Measurements from ENCODE around the gene TBPL1. TPM values are rescaled to one million over a fixed set of nuclear protein-coding genes. Genes with fewer than 3 reads are reported as not detected.

The TBPL1 gene
- total RNA-seq, 4 donors from 2014 or later: 4.0 to 35.5 (median 6.6) TPM

- TF ChIP-seq POLR2A (IDR thresholded peaks at IDR 0.05) (no peak), CTCF (IDR thresholded peaks at IDR 0.05) (no peak)
- Histone ChIP-seq H3K4me3 (no peak overlapping the region), H3K9me3 (no peaks in the 10 kb centered on the region), H3K36me3 (no peaks in the 10 kb centered on the region), H3K27ac (no peak overlapping the region), H3K4me1 (no peaks in the 10 kb centered on the region), H3K27me3 (no peaks in the 10 kb centered on the region)
- DNase-seq: no peak
These were observed 38.1 kb downstream of the TBPL1 start for GRCh38 chr6:133991096-133991593.

GRCh38 chr6:133992992-133993680, 40.1 kb downstream of the TBPL1 start:
- Histone ChIP-seq H3K4me1 (no peaks in the 10 kb centered on the region), H3K36me3 (no peaks in the 10 kb centered on the region), H3K27ac (no peak overlapping the region), H3K4me3 (no peak overlapping the region), H3K9me3 (no peaks in the 10 kb centered on the region), H3K27me3 (no peaks in the 10 kb centered on the region)
- no peak for TF ChIP-seq POLR2A (IDR thresholded peaks at IDR 0.05)
- TF ChIP-seq CTCF (IDR thresholded peaks at IDR 0.05): no peak
- no peak for DNase-seq

GRCh38 chr6:133995296-133995695, 42.3 kb downstream of the TBPL1 start:
- TF ChIP-seq POLR2A (IDR thresholded peaks at IDR 0.05) (no peak), CTCF (IDR thresholded peaks at IDR 0.05) (no peak)
- H3K9me3 ChIP-seq: no peaks in the 10 kb centered on the region
- no peaks in the 10 kb centered on the region for H3K27me3 ChIP-seq
- H3K4me1 ChIP-seq: no peaks in the 10 kb centered on the region
- no peaks in the 10 kb centered on the region for H3K36me3 ChIP-seq
- no peak for DNase-seq
- no peak overlapping the region for H3K27ac ChIP-seq
- no peak overlapping the region for H3K4me3 ChIP-seq

GRCh38 chr6:133995758-133996157, 42.7 kb downstream of the TBPL1 start:
- no peak for DNase-seq
- Histone ChIP-seq H3K4me3 (no peak overlapping the region), H3K36me3 (no peaks in the 10 kb centered on the region), H3K27ac (no peak overlapping the region), H3K27me3 (no peaks in the 10 kb centered on the region), H3K4me1 (no peaks in the 10 kb centered on the region), H3K9me3 (no peaks in the 10 kb centered on the region)
- TF ChIP-seq POLR2A (IDR thresholded peaks at IDR 0.05) (no peak), CTCF (IDR thresholded peaks at IDR 0.05) (no peak)

- H3K4me1 ChIP-seq: no peaks in the 10 kb centered on the region
- no peak overlapping the region for H3K27ac ChIP-seq
- no peak for DNase-seq
- H3K27me3 ChIP-seq: no peaks in the 10 kb centered on the region
- no peak for TF ChIP-seq CTCF (IDR thresholded peaks at IDR 0.05)
- no peak for TF ChIP-seq POLR2A (IDR thresholded peaks at IDR 0.05)
- no peaks in the 10 kb centered on the region for H3K9me3 ChIP-seq
- no peak overlapping the region for H3K4me3 ChIP-seq
- H3K36me3 ChIP-seq: no peaks in the 10 kb centered on the region
These were observed 44.2 kb downstream of the TBPL1 start for GRCh38 chr6:133997267-133997666.
